Measurements from ENCODE around the gene SKA2.

SKA2 gene

DNA sequence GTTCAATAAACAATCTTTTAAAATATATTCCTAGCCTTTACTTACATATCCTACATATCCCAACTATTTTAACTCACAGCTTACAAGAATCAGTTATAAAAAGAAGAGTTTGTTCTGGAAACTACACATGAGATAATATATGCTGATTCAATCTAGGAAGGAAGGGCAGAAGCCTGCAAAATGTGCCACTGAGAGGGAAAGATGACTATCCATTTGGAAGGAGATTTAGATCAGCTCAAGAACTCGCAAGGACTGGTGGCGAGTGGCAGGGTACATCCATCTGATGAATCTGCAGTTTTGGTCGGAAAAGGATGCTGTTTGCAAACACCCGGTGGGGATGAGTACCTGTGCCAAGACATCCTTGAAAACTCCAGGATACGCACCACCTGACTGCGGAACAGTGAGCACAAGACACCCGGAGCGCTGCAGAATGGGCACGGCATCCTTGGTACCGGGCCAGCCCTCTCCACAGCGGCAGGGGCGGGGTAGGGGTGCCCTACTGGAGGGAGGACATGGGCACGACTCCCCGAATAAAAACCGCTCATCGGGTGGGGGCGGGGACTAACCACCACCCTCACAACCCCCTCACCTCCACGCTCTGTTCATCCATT lies 49.0 kb downstream of the SKA2 start:
- peak overlapping the region; percentile 84 for H3K27ac ChIP-seq (ENCODE audit: low read length)
- TF ChIP-seq EZH2 (optimal IDR thresholded peaks at IDR 0.05; ENCODE audit: low read depth, low read length) (no peak), EZH2phosphoT487 (IDR thresholded peaks at IDR 0.05; ENCODE audit: low read length) (no peak)
- TF ChIP-seq, protein P1, sequence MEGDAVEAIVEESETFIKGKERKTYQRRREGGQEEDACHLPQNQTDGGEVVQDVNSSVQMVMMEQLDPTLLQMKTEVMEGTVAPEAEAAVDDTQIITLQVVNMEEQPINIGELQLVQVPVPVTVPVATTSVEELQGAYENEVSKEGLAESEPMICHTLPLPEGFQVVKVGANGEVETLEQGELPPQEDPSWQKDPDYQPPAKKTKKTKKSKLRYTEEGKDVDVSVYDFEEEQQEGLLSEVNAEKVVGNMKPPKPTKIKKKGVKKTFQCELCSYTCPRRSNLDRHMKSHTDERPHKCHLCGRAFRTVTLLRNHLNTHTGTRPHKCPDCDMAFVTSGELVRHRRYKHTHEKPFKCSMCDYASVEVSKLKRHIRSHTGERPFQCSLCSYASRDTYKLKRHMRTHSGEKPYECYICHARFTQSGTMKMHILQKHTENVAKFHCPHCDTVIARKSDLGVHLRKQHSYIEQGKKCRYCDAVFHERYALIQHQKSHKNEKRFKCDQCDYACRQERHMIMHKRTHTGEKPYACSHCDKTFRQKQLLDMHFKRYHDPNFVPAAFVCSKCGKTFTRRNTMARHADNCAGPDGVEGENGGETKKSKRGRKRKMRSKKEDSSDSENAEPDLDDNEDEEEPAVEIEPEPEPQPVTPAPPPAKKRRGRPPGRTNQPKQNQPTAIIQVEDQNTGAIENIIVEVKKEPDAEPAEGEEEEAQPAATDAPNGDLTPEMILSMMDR (IDR thresholded peaks at IDR 0.05; ENCODE audit: low read length) = no peak
- H3K4me2 ChIP-seq (ENCODE audit: low read depth, low read length) = peak overlapping the region; percentile 80
- H3K36me3 ChIP-seq (replicated peaks; ENCODE audit: insufficient read depth, low read length) = no peaks in the 10 kb centered on the region
- H3K9me2 ChIP-seq (replicated peaks; ENCODE audit: insufficient read depth, low read length) = no peaks in the 10 kb centered on the region
- peaks cover 20% of the 10 kb centered on the region for H3F3A ChIP-seq (ENCODE audit: insufficient read depth, low read length)
- DNase-seq = peak; percentile 57
- peak overlapping the region; percentile 92 for H3K9ac ChIP-seq (ENCODE audit: low read length)
- H3K4me3 ChIP-seq (ENCODE audit: low read length) = peak overlapping the region; percentile 98
- H3K27me3 ChIP-seq (replicated peaks; ENCODE audit: insufficient read depth, low read length) = no peaks in the 10 kb centered on the region
- no peaks in the 10 kb centered on the region for H3K9me3 ChIP-seq (replicated peaks; ENCODE audit: insufficient read depth, low read length)
- peak overlapping the region; percentile 98 for H2AFZ ChIP-seq (ENCODE audit: low read length)
- peaks cover 44% of the 10 kb centered on the region for H3K79me2 ChIP-seq (ENCODE audit: low read length)
- H3K4me1 ChIP-seq (ENCODE audit: low read length) = peaks cover 8% of the 10 kb centered on the region
- no peaks in the 10 kb centered on the region for H4K20me1 ChIP-seq (ENCODE audit: insufficient read depth, low read length)

DNA sequence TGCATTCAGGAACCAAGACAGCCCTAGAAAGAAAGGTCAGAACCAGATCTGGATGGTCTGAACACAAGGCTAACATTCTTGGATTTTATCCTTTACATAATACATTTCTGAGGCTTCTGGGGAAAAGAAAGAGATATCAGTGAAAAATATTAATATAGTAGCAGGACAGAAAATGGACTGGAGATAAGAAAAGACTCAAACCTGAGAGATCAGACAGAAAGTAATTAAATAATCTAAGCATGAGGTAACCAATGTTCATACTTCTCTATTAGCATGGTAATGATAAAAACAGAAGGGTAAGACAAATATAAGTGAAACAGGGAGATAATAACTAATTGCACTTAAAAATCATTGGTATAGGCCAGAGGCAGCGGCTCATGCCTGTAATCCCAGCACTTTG lies 53.8 kb downstream of the SKA2 start:
- H4K20me1 ChIP-seq (ENCODE audit: insufficient read depth, low read length) = no peaks in the 10 kb centered on the region
- H3K4me1 ChIP-seq (ENCODE audit: low read length) = peaks cover 8% of the 10 kb centered on the region
- no peaks in the 10 kb centered on the region for H3K9me3 ChIP-seq (replicated peaks; ENCODE audit: insufficient read depth, low read length)
- no peak for DNase-seq
- H3K4me2 ChIP-seq (ENCODE audit: low read depth, low read length) = no peak overlapping the region
- H2AFZ ChIP-seq (ENCODE audit: low read length) = no peak overlapping the region
- H3K27me3 ChIP-seq (replicated peaks; ENCODE audit: insufficient read depth, low read length) = no peaks in the 10 kb centered on the region
- H3F3A ChIP-seq (ENCODE audit: insufficient read depth, low read length) = peaks cover 7% of the 10 kb centered on the region
- no peaks in the 10 kb centered on the region for H3K9me2 ChIP-seq (replicated peaks; ENCODE audit: insufficient read depth, low read length)
- peaks cover 3% of the 10 kb centered on the region; the same call in 1 of the 2 replicates for H3K36me3 ChIP-seq (replicated peaks; ENCODE audit: insufficient read depth, low read length)
- H3K9ac ChIP-seq (ENCODE audit: low read length) = no peak overlapping the region
- peaks cover 74% of the 10 kb centered on the region for H3K79me2 ChIP-seq (ENCODE audit: low read length)
- H3K4me3 ChIP-seq (ENCODE audit: low read length) = no peak overlapping the region
- TF ChIP-seq EZH2phosphoT487 (IDR thresholded peaks at IDR 0.05; ENCODE audit: low read length) = no peak
- TF ChIP-seq, protein P1 (IDR thresholded peaks at IDR 0.05; ENCODE audit: low read length) = no peak
- no peak for TF ChIP-seq EZH2 (optimal IDR thresholded peaks at IDR 0.05; ENCODE audit: low read depth, low read length)
- no peak overlapping the region for H3K27ac ChIP-seq (ENCODE audit: low read length)

DNA sequence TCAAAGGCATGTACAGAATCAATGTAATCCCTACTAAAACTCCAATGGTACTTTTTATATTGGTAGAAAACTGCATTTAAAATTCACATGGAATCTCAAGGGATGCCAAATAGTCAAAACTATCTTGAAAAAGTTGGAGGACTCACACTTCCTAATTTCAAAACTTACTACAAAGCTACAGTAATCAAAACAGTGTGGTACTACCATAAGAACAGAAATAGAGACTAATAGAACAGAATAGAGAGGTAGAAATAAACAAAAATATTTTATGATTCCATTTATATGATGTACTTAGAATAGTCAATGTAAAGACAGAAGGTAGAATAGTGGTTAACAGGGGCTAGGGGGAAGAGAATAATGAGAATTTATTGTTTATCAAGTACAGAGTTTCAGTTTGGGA lies 57.1 kb downstream of the SKA2 start:
- Histone ChIP-seq H3K79me2 (ENCODE audit: low read length) (peaks cover 65% of the 10 kb centered on the region), H3F3A (ENCODE audit: insufficient read depth, low read length) (no peaks in the 10 kb centered on the region; the same call in 1 of the 2 replicates), H3K4me2 (ENCODE audit: low read depth, low read length) (no peak overlapping the region), H3K4me1 (ENCODE audit: low read length) (no peaks in the 10 kb centered on the region), H2AFZ (ENCODE audit: low read length) (no peak overlapping the region), H3K4me3 (ENCODE audit: low read length) (no peak overlapping the region), H3K36me3 (replicated peaks; ENCODE audit: insufficient read depth, low read length) (peaks cover 3% of the 10 kb centered on the region; the same call in 1 of the 2 replicates), H3K9ac (ENCODE audit: low read length) (no peak overlapping the region), H3K27me3 (replicated peaks; ENCODE audit: insufficient read depth, low read length) (no peaks in the 10 kb centered on the region), H3K9me2 (replicated peaks; ENCODE audit: insufficient read depth, low read length) (no peaks in the 10 kb centered on the region), H3K9me3 (replicated peaks; ENCODE audit: insufficient read depth, low read length) (no peaks in the 10 kb centered on the region), H4K20me1 (ENCODE audit: insufficient read depth, low read length) (no peaks in the 10 kb centered on the region), H3K27ac (ENCODE audit: low read length) (no peak overlapping the region)
- no peak for DNase-seq
- TF ChIP-seq EZH2phosphoT487 (IDR thresholded peaks at IDR 0.05; ENCODE audit: low read length) (no peak), EZH2 (optimal IDR thresholded peaks at IDR 0.05; ENCODE audit: low read depth, low read length) (no peak)
- TF ChIP-seq, protein P1 (IDR thresholded peaks at IDR 0.05; ENCODE audit: low read length) = no peak

All from MM.1S (cell line).